ENCODE data around the gene ASPSCR1. TPM values are rescaled to one million over a fixed set of nuclear protein-coding genes. Genes with fewer than 3 reads are reported as not detected.
"Not testable (repeated sequence)": the region's sequence is repeated elsewhere in the genome, so short reads cannot be mapped to it uniquely, and the experiment has no call there.

ASPSCR1 gene
- total RNA-seq, 4 donors from 2014 or later = 17.9 to 25.6 (median 21.6) TPM

DNA sequence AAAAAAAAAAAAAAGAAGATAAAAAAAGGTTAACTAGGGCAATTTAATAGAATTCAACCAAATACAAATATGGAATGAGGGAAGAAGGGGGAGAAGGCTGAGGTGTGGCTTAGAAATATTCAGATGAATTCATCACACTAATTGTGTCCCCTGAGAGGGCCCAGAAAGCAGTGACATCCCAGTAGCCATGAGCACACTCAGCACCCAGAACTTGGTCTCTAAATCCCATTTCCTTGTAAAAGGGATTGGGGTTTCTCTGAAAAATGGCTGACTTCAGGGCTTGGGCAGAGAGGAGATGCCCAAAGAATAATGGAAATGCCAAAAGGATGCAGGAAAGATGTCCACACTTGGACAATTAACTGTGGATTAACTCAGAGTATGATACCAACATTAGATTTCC lies 4.0 kb upstream of the ASPSCR1 start:
- Histone ChIP-seq H3K4me3 (no peak overlapping the region), H3K27me3 (no peaks in the 10 kb centered on the region), H3K9me3 (no peaks in the 10 kb centered on the region), H3K36me3 (no peaks in the 10 kb centered on the region), H3K4me1 (peaks cover 21% of the 10 kb centered on the region), H3K27ac (no peak overlapping the region)
- no peak for DNase-seq (ENCODE audit: low spot score in 2 of 2)
- TF ChIP-seq, protein P1, sequence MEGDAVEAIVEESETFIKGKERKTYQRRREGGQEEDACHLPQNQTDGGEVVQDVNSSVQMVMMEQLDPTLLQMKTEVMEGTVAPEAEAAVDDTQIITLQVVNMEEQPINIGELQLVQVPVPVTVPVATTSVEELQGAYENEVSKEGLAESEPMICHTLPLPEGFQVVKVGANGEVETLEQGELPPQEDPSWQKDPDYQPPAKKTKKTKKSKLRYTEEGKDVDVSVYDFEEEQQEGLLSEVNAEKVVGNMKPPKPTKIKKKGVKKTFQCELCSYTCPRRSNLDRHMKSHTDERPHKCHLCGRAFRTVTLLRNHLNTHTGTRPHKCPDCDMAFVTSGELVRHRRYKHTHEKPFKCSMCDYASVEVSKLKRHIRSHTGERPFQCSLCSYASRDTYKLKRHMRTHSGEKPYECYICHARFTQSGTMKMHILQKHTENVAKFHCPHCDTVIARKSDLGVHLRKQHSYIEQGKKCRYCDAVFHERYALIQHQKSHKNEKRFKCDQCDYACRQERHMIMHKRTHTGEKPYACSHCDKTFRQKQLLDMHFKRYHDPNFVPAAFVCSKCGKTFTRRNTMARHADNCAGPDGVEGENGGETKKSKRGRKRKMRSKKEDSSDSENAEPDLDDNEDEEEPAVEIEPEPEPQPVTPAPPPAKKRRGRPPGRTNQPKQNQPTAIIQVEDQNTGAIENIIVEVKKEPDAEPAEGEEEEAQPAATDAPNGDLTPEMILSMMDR (IDR thresholded peaks at IDR 0.05) = no peak
- no peak for TF ChIP-seq POLR2AphosphoS5 (IDR thresholded peaks at IDR 0.05)

DNA sequence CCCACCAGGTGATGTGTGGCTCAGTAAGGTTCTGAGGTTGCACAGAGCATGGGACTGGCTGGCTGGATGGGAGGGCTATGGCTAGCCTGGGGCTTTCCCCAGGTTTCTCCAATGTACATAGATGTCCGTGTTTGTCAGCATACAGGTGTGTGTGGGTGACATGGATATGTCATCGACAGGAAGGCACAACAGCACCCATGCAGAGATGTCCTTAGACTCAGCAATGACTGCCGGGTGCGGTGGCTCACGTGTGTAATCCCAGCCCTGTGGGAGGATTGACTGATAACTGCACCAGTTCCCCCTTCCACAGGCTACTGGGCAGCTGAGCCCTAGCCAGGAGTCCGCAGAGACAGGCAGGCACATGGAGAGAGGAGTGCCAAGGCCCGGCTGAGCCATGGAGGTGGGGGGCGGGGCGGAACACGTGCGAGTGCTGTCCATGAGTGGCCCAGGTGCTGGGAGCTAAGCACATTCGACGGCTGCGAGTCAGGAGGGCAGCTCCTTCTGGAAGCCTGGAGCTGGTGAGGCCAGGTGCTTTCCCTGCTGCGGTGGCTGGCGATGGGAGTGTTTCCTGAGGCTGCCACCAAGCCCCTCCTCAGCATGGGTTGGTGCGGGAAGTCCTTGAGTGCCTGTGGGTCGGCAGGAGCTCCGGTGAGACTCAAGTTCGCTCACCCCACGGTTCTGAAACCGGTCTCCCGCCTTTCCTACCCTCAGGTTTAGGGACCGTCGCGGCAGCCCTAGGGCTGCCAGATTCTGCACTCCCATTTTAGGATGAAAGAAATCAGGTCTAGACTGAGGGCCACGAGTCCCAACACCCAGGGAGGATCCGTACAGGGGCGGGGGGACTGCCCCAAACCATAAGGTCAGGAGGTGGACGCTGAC lies 858 bp upstream of the ASPSCR1 start:
- TF ChIP-seq, protein P1 (IDR thresholded peaks at IDR 0.05) = no peak
- TF ChIP-seq POLR2AphosphoS5 (IDR thresholded peaks at IDR 0.05) (no peak), POLR2A (IDR thresholded peaks at IDR 0.05) (no peak), EP300 (IDR thresholded peaks at IDR 0.05) (no peak)
- no peak for DNase-seq (ENCODE audit: low spot score in 2 of 2)
- Histone ChIP-seq H3K36me3 (peaks cover 9% of the 10 kb centered on the region), H3K9me3 (no peaks in the 10 kb centered on the region), H3K27me3 (no peaks in the 10 kb centered on the region), H3K4me1 (peaks cover 20% of the 10 kb centered on the region), H3K27ac (peak overlapping the region; percentile 93), H3K4me3 (peak overlapping the region; percentile 79)
- 27% methylated on average over 10 of the region's 30 CpGs for WGBS

DNA sequence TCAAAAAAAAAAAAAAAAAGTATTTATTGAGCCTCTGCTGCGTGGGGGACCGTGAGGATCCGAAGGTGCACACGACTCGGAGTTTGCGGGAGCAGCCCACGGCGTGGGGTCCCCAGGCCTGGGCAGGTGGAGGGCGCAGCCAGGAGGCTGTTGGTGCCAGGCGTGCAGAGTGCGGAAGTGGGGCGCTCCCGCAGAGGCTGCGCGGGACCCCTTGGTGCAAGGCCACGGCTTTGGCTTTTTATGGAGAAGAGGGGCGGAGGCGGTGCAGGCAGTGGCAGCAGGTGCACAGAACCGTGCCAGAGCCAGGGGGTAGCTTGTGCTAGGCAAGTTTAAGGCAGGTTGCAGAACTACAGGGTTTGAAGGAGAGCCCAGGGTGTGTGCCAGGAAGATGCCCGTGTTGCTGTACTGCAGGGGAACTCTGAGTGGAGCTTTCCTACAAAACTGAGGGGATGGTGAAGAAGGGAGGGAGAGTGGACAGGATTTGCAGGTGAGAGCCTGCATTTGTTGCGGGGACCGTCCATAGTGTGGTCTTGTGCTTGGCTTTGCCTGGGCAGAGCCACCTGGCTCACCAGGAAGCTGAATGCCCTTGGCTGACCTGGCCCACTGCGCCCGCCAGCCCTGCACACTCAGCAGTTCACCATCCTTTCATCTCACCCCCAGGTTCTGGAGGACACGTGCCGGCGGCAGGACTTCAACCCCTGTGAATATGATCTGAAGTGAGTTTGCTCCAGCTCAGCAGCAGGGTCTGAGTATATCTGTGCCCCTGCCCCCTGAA lies 1.3 kb downstream of the ASPSCR1 start:
- peak overlapping the region; percentile 79 for H3K4me3 ChIP-seq
- WGBS = 85% methylated on average over 27 of the region's 27 CpGs
- no peaks in the 10 kb centered on the region for H3K27me3 ChIP-seq
- peaks cover 20% of the 10 kb centered on the region for H3K4me1 ChIP-seq
- TF ChIP-seq POLR2AphosphoS5 (IDR thresholded peaks at IDR 0.05) (no peak), POLR2A (IDR thresholded peaks at IDR 0.05) (no peak), EP300 (IDR thresholded peaks at IDR 0.05) (no peak)
- TF ChIP-seq, protein P1 (IDR thresholded peaks at IDR 0.05) = no peak
- no peak for DNase-seq (ENCODE audit: low spot score in 2 of 2)
- peaks cover 18% of the 10 kb centered on the region for H3K36me3 ChIP-seq
- H3K27ac ChIP-seq = no peak overlapping the region
- H3K9me3 ChIP-seq = no peaks in the 10 kb centered on the region

DNA sequence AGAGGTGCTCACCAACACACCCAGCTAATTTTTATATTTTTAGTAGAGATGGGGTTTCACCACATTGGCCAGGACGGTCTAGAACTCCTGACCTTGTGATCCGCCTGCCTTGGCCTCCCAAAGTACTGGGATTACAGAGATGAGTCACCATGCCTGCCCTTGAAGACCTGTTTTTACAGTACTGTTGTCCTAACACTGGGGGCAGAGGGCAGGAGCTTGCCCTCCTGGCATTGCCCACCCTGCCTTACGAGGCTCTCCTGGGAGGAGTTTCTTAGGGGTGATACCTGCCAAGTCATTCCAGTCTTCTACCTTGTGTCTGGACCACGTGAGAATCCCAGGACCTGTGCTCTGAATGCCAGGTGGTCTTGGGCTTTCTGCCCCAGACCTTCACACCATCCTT lies 2.7 kb downstream of the ASPSCR1 start:
- Histone ChIP-seq H3K4me1 (peaks cover 20% of the 10 kb centered on the region), H3K9me3 (no peaks in the 10 kb centered on the region), H3K27ac (no peak overlapping the region), H3K27me3 (no peaks in the 10 kb centered on the region), H3K36me3 (peaks cover 32% of the 10 kb centered on the region), H3K4me3 (no peak overlapping the region)
- TF ChIP-seq, protein P1 (IDR thresholded peaks at IDR 0.05) = no peak
- TF ChIP-seq POLR2AphosphoS5 (IDR thresholded peaks at IDR 0.05) = no peak
- no peak for DNase-seq (ENCODE audit: low spot score in 2 of 2)
- WGBS = 91% methylated on average over 4 of the region's 4 CpGs

DNA sequence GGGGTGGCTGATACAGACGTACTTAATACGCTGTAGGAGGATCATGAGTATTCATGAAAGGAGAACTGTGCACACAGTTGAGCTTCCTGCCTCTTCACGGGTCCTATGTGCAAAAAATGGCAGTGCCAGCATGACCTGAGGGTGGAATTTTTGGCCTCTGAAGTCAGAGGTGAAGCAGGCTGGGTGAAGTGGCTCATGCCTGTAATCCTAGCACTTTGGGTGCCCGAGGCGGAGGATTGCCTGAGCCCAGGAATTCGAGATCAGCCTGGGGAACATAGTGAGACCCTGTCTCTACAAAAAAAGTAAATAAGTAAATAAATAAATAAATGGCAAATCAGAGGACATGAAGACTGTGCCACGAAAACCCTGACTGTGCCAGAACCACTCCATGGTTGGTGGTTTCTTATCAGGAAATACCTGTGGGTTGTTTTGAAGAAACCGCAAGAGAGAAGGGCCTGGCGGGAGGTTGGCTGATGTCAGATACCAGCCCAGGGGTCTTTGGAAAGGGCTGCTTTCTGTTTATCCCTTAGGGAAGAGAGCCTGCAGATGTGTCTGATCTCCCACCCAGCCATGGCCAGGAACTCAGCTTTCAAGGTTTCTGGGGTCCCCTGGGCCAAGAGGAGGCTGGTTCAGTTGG lies 3.4 kb downstream of the ASPSCR1 start:
- H3K9me3 ChIP-seq = no peaks in the 10 kb centered on the region
- H3K27me3 ChIP-seq = no peaks in the 10 kb centered on the region
- H3K4me1 ChIP-seq = peaks cover 20% of the 10 kb centered on the region
- DNase-seq (ENCODE audit: low spot score in 2 of 2) = no peak
- WGBS = 76% methylated on average over 9 of the region's 9 CpGs
- TF ChIP-seq EP300 (IDR thresholded peaks at IDR 0.05) (no peak), POLR2AphosphoS5 (IDR thresholded peaks at IDR 0.05) (no peak), POLR2A (IDR thresholded peaks at IDR 0.05) (no peak)
- TF ChIP-seq, protein P1 (IDR thresholded peaks at IDR 0.05) = no peak
- no peak overlapping the region for H3K27ac ChIP-seq
- peaks cover 39% of the 10 kb centered on the region for H3K36me3 ChIP-seq
- H3K4me3 ChIP-seq = no peak overlapping the region

DNA sequence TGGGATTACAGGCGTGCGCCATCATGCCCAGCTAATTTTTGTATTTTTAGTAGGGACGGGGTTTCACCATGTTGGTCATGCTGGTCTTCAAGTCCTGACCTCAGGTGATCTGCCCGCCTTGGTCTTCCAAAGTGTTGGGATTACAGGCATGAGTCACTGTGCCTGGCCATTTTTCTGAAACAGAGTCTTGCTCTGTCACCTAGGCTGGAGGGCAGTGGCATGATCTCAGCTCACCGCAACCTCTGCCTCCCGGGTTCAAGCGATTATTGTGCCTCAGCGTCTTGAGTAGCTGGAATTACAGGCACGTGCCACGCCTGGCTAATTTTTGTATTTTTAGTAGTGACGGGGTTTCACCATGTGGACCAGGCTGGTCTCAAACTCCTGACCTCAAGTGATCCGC lies 4.1 kb downstream of the ASPSCR1 start:
- H3K4me1 ChIP-seq = peaks cover 16% of the 10 kb centered on the region
- H3K27ac ChIP-seq; H3K27me3 ChIP-seq; DNase-seq (ENCODE audit: low spot score in 2 of 2); H3K4me3 ChIP-seq; H3K9me3 ChIP-seq: not testable (repeated sequence)
- WGBS = 93% methylated on average over 12 of the region's 12 CpGs
- peaks cover 46% of the 10 kb centered on the region for H3K36me3 ChIP-seq
